Chondrocyte (in vitro differentiated cells): ENCODE data around the gene CYP26A1. TPM values are rescaled to one million over a fixed set of nuclear protein-coding genes. Genes with fewer than 3 reads are reported as not detected.

Experiments used
- DNase-seq: peaks from one replicate; pipeline ENCODE4 v3.0.0; 2021; ENCODE audit warnings: mixed read lengths, low spot score
- H3K27ac Mint-ChIP-seq: one replicate; pipeline ENCODE4 v1.8.0; 2021; ENCODE audit warnings: mild to moderate bottlenecking, moderate library complexity, mixed read lengths; ENCODE audit not compliant: unreplicated experiment
- H3K27me3 Mint-ChIP-seq: 2 replicates; pipeline ENCODE4 v1.8.0; 2021; ENCODE audit warnings: low read depth, mixed read lengths
- H3K36me3 Mint-ChIP-seq: 2 replicates; pipeline ENCODE4 v1.8.0; 2021; ENCODE audit warnings: low read depth, mixed read lengths
- H3K4me1 Mint-ChIP-seq: 2 replicates; pipeline ENCODE4 v1.8.0; 2021; ENCODE audit warnings: low read depth, mild to moderate bottlenecking, mixed read lengths
- H3K4me3 Mint-ChIP-seq: one replicate; pipeline ENCODE4 v1.8.0; 2021; ENCODE audit warnings: mild to moderate bottlenecking, moderate library complexity, mixed read lengths; ENCODE audit not compliant: unreplicated experiment
- H3K9me3 Mint-ChIP-seq: 2 replicates; pipeline ENCODE4 v1.8.0; 2021; ENCODE audit warnings: low read depth, mixed read lengths
- total RNA-seq: library from RNA; stranded (reverse); gene quantifications from 3 replicates; pipeline ENCODE4 v1.2.1, GENCODE V29; 2021
- TF ChIP-seq, protein P1 (sequence below): fragments of 200-600 bp; sonication (generic); IDR thresholded peaks from 2 replicates; pipeline ENCODE4 v1.5.0; 2021; ENCODE audit warnings: antibody characterized with exemption, mild to moderate bottlenecking, moderate library complexity

Gene CYP26A1
- total RNA-seq, 1 donor from 2014 or later, result 0.47 TPM

DNA sequence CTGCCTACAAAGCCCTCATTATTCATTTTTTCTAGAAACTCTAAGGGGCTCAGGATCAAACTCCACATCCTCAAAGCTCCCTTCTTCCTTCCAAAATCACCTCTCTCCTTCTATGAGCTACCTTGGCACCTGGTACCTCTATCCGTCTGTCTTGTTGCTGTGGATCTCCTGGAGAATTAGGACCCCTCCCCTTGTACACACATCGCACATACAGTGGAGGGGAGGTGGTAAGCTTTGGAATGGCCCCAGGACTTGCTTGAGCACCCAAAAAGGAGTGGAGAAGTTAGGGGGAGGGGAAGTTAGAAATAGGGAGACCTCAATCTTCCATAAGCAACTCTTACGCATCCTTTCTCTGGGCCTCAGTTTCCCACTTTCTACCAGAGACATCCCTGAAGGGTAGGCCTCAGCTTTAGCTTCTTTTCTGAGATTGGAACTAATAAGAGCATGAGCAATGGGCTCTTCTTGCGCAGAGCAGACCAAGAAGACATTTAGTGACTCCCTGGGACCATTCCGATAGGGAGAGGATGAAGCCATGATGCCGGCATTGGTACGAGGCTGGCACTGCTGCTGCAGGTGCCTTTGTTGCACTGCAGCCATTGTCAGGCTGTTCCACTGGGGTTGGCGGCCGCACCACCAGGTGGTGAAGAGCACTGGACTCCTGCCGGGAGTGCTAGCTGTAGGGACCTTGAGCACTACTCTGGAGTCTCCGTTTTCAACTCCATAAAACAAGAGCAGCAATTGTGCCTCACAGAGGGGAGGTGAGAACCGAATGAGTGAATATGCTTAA lies 8.6 kb upstream of the CYP26A1 start:
- peak overlapping the region; percentile 59 for H3K4me3 Mint-ChIP-seq
- peaks cover 54% of the 10 kb centered on the region for H3K27me3 Mint-ChIP-seq
- no peak for DNase-seq
- no peaks in the 10 kb centered on the region for H3K36me3 Mint-ChIP-seq
- no peak overlapping the region for H3K27ac Mint-ChIP-seq
- TF ChIP-seq, protein P1, sequence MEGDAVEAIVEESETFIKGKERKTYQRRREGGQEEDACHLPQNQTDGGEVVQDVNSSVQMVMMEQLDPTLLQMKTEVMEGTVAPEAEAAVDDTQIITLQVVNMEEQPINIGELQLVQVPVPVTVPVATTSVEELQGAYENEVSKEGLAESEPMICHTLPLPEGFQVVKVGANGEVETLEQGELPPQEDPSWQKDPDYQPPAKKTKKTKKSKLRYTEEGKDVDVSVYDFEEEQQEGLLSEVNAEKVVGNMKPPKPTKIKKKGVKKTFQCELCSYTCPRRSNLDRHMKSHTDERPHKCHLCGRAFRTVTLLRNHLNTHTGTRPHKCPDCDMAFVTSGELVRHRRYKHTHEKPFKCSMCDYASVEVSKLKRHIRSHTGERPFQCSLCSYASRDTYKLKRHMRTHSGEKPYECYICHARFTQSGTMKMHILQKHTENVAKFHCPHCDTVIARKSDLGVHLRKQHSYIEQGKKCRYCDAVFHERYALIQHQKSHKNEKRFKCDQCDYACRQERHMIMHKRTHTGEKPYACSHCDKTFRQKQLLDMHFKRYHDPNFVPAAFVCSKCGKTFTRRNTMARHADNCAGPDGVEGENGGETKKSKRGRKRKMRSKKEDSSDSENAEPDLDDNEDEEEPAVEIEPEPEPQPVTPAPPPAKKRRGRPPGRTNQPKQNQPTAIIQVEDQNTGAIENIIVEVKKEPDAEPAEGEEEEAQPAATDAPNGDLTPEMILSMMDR, result no peak
- H3K9me3 Mint-ChIP-seq, result no peaks in the 10 kb centered on the region
- H3K4me1 Mint-ChIP-seq, result peaks cover 25% of the 10 kb centered on the region

DNA sequence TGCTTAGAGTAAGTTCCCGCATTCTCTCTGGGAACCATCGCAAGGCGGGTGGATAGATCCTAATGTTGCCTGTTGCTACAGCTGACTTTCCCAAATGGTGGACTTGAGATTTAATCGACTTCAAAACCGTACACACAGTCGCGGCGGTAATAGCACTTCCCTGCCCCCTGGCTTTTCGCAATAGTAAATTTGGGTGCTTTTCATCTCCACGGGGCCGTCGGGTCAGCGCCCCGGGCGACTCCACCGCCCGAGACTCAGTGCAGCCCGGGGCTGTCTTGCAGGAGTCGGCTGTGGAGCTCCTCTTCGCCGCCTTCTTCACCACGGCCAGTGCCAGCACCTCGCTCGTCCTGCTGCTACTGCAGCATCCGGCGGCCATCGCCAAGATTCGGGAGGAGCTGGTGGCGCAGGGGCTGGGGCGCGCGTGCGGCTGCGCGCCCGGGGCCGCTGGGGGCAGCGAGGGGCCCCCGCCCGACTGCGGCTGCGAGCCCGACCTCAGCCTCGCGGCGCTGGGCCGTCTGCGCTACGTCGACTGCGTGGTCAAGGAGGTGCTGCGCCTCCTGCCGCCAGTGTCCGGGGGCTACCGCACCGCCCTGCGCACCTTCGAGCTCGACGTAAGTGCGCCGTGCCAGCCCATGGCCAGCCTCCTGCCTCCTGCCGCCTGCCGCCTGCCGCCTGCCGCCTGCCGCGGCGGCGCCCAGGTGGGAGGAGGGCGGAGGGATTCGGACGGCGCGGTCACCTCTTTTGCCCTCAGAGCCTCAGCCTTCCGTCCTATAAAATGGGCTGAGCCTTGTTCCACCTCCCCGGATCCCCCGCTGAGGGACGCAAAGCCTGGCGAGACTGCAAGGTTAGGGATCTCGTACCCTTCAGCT lies 7.8 kb upstream of the CYP26A1 start:
- Mint-ChIP-seq H3K36me3 (no peaks in the 10 kb centered on the region), H3K27me3 (peaks cover 63% of the 10 kb centered on the region), H3K27ac (no peak overlapping the region), H3K4me1 (peaks cover 25% of the 10 kb centered on the region), H3K9me3 (no peaks in the 10 kb centered on the region), H3K4me3 (peak overlapping the region; percentile 59)
- TF ChIP-seq, protein P1, result peak; percentile 56
- DNase-seq, result no peak

DNA sequence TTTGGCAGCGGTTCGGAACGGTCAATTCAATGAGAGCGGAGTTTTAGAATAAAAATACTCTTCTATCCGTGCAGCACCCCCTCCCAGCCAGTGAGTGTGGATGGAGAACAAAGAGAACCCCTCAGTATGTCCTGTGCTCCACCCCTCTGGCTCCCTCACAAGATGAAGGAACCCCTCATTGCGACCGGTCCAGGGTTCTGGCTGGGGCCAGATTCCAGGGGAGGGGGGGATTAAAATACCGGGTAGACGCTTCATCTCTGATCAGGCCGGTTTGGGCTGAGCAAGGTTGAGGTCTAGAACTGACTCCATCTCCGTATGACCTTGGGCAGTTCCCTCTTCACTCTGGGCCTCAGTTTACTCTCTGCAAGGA lies 7.2 kb upstream of the CYP26A1 start:
- TF ChIP-seq, protein P1, result no peak
- Mint-ChIP-seq H3K27me3 (peaks cover 67% of the 10 kb centered on the region), H3K36me3 (no peaks in the 10 kb centered on the region), H3K9me3 (no peaks in the 10 kb centered on the region), H3K27ac (no peak overlapping the region), H3K4me3 (no peak overlapping the region), H3K4me1 (peaks cover 25% of the 10 kb centered on the region)
- no peak for DNase-seq

DNA sequence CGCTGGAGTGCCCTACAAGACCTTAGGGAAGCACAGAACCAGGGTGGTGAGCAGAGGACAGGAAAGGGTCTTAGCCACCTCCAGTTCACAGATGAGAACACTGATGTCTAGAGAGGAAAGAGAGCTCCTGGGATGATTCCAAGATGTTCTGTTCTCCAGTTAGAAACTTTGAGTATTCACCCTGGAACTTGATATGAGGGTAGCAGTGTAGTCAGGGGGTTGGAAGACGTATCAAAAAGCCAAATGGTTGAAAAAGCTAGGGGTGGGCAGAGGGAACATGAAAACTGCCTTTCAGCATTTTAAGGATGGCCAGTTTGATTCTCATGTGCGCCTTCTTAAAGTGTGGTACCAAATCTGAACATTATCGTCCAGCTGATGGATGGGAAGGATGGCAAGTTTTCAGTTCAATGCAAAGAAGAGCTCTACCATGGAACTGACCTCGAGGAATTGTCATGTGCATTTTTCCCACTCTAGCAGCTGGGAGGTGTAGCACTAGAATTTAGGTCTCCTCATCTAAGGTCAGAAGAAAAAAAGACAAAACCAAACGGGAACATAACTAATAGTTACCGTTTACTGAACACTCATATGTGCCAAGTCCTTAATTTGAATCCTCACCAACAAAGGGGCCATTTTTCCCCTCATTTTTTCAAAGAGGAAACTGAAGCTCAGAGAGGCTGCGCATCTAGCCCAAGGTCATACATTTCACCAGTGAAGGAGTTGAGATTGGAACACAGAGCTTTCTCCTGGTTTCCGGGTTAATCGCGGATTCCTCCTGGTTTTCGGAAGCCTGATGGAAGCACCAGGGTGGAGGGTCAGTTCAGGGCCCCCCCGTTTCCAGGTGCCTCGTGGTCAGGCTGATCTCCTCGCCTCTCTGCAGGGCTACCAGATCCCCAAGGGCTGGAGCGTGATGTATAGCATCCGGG lies 6.0 kb upstream of the CYP26A1 start:
- Mint-ChIP-seq H3K27me3 (peaks cover 78% of the 10 kb centered on the region), H3K4me3 (peak overlapping the region; percentile 63), H3K36me3 (no peaks in the 10 kb centered on the region), H3K4me1 (peaks cover 33% of the 10 kb centered on the region), H3K9me3 (no peaks in the 10 kb centered on the region), H3K27ac (no peak overlapping the region)
- no peak for DNase-seq
- TF ChIP-seq, protein P1, result no peak
